Fibroblast of pulmonary artery (primary cell): ENCODE data around the gene FZD1.

Source experiments
- DNase-seq: peaks from one replicate; pipeline ENCODE4 v3.0.0-alpha.2; 2010; ENCODE audit warnings: low read depth
- H3K4me3 ChIP-seq: replicated peaks from 2 replicates; pipeline ENCODE4 v1.5.1; 2011; ENCODE audit warnings: low read depth, mild to moderate bottlenecking, control low read depth, low read length, moderate library complexity
- CTCF ChIP-seq: IDR thresholded peaks from 2 replicates; pipeline ENCODE4 v1.5.1; 2011; ENCODE audit warnings: mild to moderate bottlenecking, control low read depth, low read length, inconsistent platforms; ENCODE audit errors: missing control alignments

The FZD1 gene

GRCh38 chr7:91264046-91264923 lies at the start of gene FZD1:
Gene FZD1 (plus strand): TSS chr7:91264433. CDS start chr7:91264881, 448 bp downstream.
- H3K4me3 ChIP-seq: peak within 1 kb of the TSS; percentile 76
- DNase-seq: peak; percentile 98
- no peak for TF ChIP-seq CTCF

GRCh38 chr7:91226411-91226810 lies 37.8 kb upstream of the FZD1 start:
- H3K4me3 ChIP-seq: no peak overlapping the region

GRCh38 chr7:91228327-91228726 lies 35.9 kb upstream of the FZD1 start:
- TF ChIP-seq CTCF: no peak
- no peak overlapping the region for H3K4me3 ChIP-seq
- no peak for DNase-seq

More at GRCh38 chr7:91226411-91226810, 37.8 kb upstream of the FZD1 start:
- no peak for DNase-seq
- TF ChIP-seq CTCF: no peak

- no peak for DNase-seq
Measured at GRCh38 chr7:91228927-91229558, 35.2 kb upstream of the FZD1 start.

GRCh38 chr7:91230100-91230499 lies 34.1 kb upstream of the FZD1 start:
- TF ChIP-seq CTCF: no peak
- no peak for DNase-seq
- H3K4me3 ChIP-seq: no peak overlapping the region

More at GRCh38 chr7:91228927-91229558, 35.2 kb upstream of the FZD1 start:
- no peak for TF ChIP-seq CTCF
- no peak overlapping the region for H3K4me3 ChIP-seq

GRCh38 chr7:91230503-91230902 lies 33.7 kb upstream of the FZD1 start:
- no peak for TF ChIP-seq CTCF
- DNase-seq: no peak
- H3K4me3 ChIP-seq: no peak overlapping the region
